GM15510 (cell line): ENCODE results near the gene ZSCAN31.

Experiments used
- POLR2A ChIP-seq: IDR thresholded peaks from 3 replicates; pipeline ENCODE4 v1.6.1; 2011; ENCODE audit warnings: borderline replicate concordance; ENCODE audit not compliant: insufficient read length; ENCODE audit errors: extremely low read depth

Gene ZSCAN31

DNA sequence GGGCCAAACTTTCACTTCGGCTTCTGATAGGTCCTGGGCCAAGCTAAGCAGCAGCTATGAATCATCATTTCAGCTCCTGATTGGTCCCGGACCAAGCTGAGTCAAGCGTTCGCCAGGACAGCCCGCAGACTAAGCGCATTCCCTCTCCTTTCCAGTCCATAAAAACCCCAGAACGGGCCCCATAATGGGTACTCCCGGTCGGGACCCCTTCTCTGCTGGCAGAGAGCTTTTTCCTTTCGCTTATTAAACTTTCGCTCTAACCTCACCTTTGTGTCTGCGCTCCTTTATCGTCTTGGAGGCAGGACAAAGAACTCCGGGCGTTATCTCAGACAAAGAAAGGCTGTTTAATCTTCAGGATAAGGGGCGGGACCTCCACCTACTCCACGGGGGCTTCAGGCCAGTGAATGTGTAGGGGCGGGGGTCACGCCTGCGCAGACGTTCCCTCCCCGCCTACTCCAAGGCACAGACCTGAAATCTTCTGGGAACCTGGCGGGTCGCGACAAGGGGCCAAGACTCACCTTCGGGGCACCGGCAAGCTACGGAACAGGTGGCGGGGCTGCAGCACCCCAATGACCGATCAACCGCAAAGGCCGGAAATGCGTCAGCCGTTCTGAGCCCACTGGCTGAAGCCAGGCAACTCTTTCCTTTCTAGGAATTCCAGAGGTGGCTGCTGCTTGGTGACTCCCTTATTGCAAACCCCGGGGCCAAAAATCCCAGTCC is at the start of gene ZSCAN31:
ZSCAN31 (minus strand) TSS at position 585 of the 720 bp plus-strand sequence. CDS start 6,465 bp downstream, outside the sequence.
- peak; percentile 67 for TF ChIP-seq POLR2A

- TF ChIP-seq POLR2A: no peak
These were observed 48.2 kb upstream of the ZSCAN31 start for GRCh38 chr6:28384143-28384533.

DNA sequence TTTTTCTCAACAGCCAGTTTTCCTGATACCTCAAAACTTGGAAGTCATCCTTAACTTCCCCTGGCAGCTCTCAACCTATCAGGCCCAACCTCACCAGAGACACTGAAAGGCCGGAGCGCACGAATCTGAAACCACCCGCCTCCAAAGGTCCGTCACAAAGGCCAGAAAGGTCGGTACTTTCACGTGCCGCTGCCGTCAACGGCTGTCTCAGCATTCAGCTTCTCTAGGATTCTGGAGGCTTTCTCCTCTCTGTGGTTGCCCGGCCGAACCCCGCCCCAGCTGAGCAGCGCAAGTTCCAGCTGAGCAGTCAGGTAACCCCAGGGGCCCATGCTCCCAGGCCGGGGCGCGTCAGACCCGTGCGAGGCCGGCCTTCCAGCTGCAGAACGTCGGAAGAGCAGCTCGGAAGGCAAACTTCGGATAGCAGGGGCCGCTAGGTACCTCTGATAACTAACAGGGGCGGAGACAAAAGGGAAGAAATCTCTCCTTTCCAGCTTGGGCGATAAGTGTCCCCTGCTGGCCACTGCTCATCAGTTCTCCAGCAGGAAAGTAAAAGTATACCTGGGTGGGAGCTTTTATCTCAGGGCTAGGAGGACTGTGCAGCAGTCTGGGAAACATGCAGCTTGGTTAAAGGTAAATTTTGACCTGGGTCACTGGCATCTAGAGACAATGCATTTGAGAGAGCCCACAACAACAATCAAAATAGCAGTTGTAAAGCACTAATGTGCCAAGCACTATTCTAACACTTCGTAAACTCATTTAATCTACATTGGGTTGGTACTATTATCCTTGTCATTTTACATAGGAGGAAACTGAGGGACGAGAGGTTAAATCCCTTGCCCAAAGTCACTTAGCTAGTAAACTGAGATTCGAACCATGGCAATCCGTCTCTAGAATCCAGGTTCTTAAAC is 47.5 kb upstream of the ZSCAN31 start:
- peak; percentile 37 for TF ChIP-seq POLR2A

DNA sequence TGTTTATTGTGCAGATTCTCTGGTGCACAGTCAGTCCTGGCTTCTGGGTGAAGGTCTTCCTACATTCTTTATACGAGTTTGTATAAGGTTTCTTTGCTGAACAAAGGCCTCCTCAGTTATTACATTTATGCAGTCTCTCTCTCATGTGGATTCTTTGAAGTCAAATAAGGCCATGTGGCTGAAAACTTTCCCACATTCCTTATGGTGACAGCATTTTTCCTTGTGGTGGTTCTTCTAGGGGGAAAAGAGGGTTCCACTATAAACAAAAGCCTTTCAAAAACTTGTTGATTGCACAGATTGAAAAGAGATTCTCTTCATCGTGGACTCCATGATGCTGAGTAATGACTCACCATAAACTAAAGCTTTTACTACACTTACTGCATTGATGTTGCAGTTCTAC is 44.4 kb upstream of the ZSCAN31 start:
- TF ChIP-seq POLR2A: no peak

GRCh38 chr6:28378644-28379043 is 42.7 kb upstream of the ZSCAN31 start:
- TF ChIP-seq POLR2A: no peak

GRCh38 chr6:28377879-28378278 is 41.9 kb upstream of the ZSCAN31 start:
- no peak for TF ChIP-seq POLR2A

DNA sequence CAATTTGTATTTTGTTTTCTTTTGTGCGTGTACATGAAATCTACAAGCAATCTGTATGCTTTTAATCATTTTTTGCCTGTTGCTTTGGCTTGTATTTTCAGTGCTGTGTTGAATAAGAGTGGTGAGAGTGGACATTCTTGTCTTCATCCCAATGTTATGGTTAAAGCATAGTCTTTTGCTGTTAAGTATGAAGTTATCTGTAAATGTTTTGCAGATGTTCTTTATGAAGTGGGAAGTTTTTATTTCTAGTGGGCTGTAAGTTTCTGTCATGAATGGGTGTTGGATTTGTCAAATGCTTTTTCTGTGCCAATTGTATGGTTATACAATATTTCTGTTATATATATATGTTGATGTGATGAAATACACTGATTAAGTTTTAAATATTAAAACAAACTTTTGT is 38.0 kb upstream of the ZSCAN31 start:
- TF ChIP-seq POLR2A: no peak

DNA sequence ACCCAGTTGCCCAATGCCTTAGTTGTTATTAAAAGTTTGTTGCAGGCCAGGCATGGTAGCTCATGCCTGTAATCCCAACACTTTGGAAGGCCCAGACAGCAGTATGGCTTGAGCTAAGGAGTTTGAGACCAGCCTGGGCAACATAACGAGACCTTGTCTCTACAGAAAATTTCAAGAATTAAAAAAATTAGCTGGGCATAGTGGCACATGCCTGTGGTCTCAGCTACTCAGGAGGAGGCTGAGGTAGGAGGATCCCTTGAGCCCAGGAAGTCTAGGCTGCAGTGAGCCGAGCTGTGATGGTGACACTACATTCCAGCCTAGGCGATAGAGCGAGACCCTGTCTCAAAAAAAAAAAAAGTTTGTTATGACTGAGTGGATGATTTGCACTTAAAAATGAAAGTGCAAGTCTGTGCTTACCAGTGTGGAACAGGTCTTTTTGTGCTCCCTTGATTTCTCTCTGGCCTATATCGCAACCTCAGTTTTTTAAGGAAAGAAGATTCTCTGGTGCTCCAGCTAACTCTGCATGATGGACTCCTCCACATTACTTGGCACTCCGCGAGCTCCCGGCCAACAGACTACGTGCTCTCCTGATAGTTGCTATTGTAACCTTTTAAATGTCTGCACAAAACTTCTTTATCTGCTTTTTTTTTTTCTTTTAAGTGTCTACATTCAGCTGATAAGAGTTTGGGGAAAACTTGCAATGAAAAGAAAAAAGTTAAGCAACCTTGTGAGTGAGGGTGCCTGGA is 35.9 kb upstream of the ZSCAN31 start:
- no peak for TF ChIP-seq POLR2A

- no peak for TF ChIP-seq POLR2A
These were observed 35.3 kb upstream of the ZSCAN31 start for GRCh38 chr6:28371280-28371679.

- no peak for TF ChIP-seq POLR2A
These were observed 34.5 kb upstream of the ZSCAN31 start for GRCh38 chr6:28370440-28370839.

- TF ChIP-seq POLR2A: no peak
These were observed 33.5 kb upstream of the ZSCAN31 start for GRCh38 chr6:28369463-28369862.

GRCh38 chr6:28368522-28368921 is 32.6 kb upstream of the ZSCAN31 start:
- no peak for TF ChIP-seq POLR2A

GRCh38 chr6:28360961-28361360 is 25.0 kb upstream of the ZSCAN31 start:
- TF ChIP-seq POLR2A: no peak

GRCh38 chr6:28357036-28357435 is 21.1 kb upstream of the ZSCAN31 start:
- no peak for TF ChIP-seq POLR2A

DNA sequence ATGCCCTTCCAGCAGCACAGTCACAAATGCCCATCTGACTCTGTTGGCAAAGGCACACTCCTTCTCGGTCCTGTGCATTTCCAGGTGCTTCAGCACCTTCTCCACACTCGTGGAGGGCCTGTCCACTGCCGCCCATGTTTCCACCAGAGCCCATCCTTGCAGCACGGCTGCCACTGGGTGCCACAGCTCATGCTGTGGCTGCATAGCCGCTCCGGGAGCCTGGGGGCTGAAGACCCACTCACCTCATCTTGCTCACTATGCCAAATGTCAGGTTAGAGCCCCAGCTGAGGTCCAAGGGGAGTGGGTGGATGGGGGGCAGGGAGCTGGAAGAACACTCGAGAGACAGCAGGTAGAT is 20.7 kb upstream of the ZSCAN31 start:
- TF ChIP-seq POLR2A: no peak
